ENCODE data around the gene PSMB4. TPM values are rescaled to one million over a fixed set of nuclear protein-coding genes. Genes with fewer than 3 reads are reported as not detected.

PSMB4 gene
- total RNA-seq, 1 experiment from 2014 or later = 413 TPM

GRCh38 chr1:151364996-151365395 is 34.4 kb upstream of the PSMB4 start:
- H4K8ac ChIP-seq (replicated peaks; ENCODE audit: insufficient read length, low read depth, low read length) = no peak overlapping the region
- no peak overlapping the region for H4K5ac ChIP-seq (ENCODE audit: insufficient read length, low read depth, low read length)
- no peaks in the 10 kb centered on the region for H3K79me2 ChIP-seq (ENCODE audit: insufficient read depth, low read length)
- H2BK12ac ChIP-seq (ENCODE audit: insufficient read length, low read depth, low read length) = no peak overlapping the region
- no peaks in the 10 kb centered on the region for H3K9me3 ChIP-seq (ENCODE audit: control insufficient read depth, low read depth, low read length)
- H3K36me3 Mint-ChIP-seq (ENCODE audit: insufficient read depth in 1 of 3, low read depth in 3 of 3) = peaks cover 25 to 44% (median 40%) of the 10 kb centered on the region in 3 experiments
- H3K9ac ChIP-seq (ENCODE audit: extremely low read depth, insufficient read length, low read length) = no peak overlapping the region
- WGBS (ENCODE audit: extremely low coverage, insufficient read length, low lambda C conversion rate) = no CpG with 5 or more reads among the region's 4 CpGs
- H3K4me3 Mint-ChIP-seq = no peak overlapping the region
- H2BK15ac ChIP-seq (ENCODE audit: low read depth, low read length) = no peak overlapping the region
- H4K20me1 ChIP-seq (ENCODE audit: control insufficient read depth, insufficient read depth, insufficient read length) = no peaks in the 10 kb centered on the region
- H4K91ac ChIP-seq (ENCODE audit: insufficient read length, low read depth, low read length) = no peak overlapping the region
- H2BK120ac ChIP-seq (ENCODE audit: low read depth, low read length, poor library complexity, severe bottlenecking) = no peak overlapping the region
- no peak overlapping the region for H2BK20ac ChIP-seq (ENCODE audit: low read depth, low read length, poor library complexity, severe bottlenecking)
- H3T11ph ChIP-seq (ENCODE audit: low read length) = no peak overlapping the region
- no peaks in the 10 kb centered on the region for H3K23me2 ChIP-seq (ENCODE audit: insufficient read length, low read depth, low read length, poor library complexity, severe bottlenecking)
- DNase-seq = no peak
- no peak overlapping the region; the same call in 1 of the 2 replicates for H3K14ac ChIP-seq (ENCODE audit: insufficient read depth, low read length)
- no peak overlapping the region for H3K4me2 ChIP-seq (ENCODE audit: insufficient read depth, insufficient read length, low read length)
- no peak overlapping the region for H3K23ac ChIP-seq (ENCODE audit: insufficient read length, low read depth, low read length)
- peak overlapping the region in 1 of 3 experiments; percentile 1; a peak in 1 of 7 replicates for H3K27ac Mint-ChIP-seq
- H3K27me3 Mint-ChIP-seq (ENCODE audit: low read depth) = no peaks in the 10 kb centered on the region; the same call in 1 of the 2 replicates
- no peak overlapping the region for H3K18ac ChIP-seq (ENCODE audit: insufficient read length, low read depth, low read length)
- H3K4ac ChIP-seq (ENCODE audit: low read depth, low read length) = no peak overlapping the region
- peaks cover 29% of the 10 kb centered on the region in 2 experiments for H3K9me3 Mint-ChIP-seq
- H3K27me3 ChIP-seq (ENCODE audit: insufficient read depth, low read length) = no peaks in the 10 kb centered on the region
- no peak overlapping the region for H3K27ac ChIP-seq (ENCODE audit: insufficient read length, low read depth, low read length)
- TF ChIP-seq CTCF (conservative IDR thresholded peaks at IDR 0.05) = peak; percentile 36; the same call in 1 of the 3 replicates
- H2AFZ ChIP-seq (ENCODE audit: low read length) = no peak overlapping the region
- H3K56ac ChIP-seq (ENCODE audit: insufficient read length, low read depth, low read length) = no peak overlapping the region
- no peak overlapping the region for H2BK5ac ChIP-seq (ENCODE audit: insufficient read length, low read length)
- H2AK5ac ChIP-seq (ENCODE audit: insufficient read length, low read length) = no peak overlapping the region
- H3K4me1 ChIP-seq (ENCODE audit: insufficient read depth, low read length) = no peaks in the 10 kb centered on the region
- no peaks in the 10 kb centered on the region for H3K79me1 ChIP-seq (ENCODE audit: insufficient read depth, low read depth, low read length, poor library complexity, severe bottlenecking)
- H3K4me1 Mint-ChIP-seq = no peaks in the 10 kb centered on the region
